ENCODE results near the gene PRKCH.
"Not testable (repeated sequence)": the region's sequence is repeated elsewhere in the genome, so short reads cannot be mapped to it uniquely, and the experiment has no call there.

PRKCH gene

DNA sequence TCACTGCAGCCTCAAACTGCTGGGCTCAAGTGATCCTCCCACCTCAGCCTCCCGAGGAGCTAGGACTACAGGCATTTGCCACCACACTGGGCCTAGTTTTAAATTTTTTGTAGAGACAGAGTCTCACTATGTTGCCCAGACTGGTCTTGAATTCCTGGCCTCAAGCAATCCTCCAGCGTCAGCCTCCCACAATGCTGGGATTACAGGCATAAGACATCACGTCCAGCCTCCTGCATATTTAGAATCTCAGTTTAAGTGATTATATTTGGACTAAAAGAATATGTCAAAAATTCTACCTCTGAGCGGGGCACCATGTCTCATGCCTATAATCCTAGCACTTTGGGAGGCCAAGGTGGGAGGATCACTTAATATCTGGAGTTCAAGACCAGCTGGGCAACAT lies 12.7 kb upstream of the PRKCH start:
- not testable (repeated sequence) for DNase-seq

DNA sequence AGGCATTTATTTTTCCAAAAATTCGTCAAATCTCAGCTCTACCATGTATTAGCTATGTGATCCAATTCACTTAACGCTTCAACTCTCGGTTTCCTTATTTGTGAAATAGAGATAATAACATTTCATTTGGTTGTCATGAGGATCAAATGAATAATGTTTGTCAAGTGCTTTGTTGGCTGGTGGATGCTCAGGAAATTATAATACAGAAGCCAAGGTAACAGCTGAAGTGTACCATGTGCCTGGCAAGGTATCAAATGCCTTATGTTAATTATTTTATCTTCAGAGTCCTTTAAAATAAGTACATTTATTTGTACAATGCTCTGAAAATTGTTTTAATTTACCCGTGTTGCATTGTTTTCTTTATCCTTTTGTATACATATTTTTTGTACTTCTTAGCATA lies 6.1 kb upstream of the PRKCH start:
- DNase-seq: no peak

DNA sequence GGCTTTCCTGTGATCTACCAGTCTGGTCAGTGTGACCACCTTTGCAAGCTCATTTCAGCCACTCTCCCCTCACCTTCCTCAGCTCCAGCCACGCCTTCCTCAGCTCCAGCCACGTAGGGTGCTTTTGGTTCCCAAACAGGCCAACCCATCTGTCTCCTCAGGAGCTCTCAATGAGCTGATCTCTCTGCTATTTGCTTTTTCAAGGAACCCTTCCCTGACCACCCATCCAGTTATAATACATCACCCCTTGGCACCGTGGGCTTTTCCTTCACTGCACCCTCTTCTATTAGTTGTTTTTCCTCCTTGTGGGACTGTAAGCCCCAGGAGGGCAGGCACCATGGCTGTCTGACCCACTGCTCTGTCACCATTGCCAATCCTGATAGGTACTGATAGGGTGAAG lies 2.3 kb upstream of the PRKCH start:
- no peak for DNase-seq

DNA sequence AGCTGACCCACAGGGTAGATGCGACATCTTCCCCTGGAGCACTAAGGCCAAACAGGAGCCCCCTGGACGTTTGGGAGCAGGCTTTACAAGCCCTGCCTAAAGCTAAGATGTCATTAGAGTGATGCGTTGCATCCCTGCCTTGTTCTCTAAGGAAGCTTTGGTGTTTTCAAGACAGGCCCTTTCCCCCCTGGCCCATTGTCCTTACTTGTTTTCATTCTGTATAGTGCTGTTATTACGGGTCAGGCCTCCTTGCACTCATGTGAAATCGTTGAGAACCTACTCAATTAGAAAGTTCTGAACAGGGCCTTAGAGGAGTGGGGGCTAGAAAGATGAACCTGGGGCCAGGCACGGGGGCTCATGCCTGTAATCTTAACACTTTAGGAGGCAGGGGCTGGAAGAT lies 1.7 kb upstream of the PRKCH start:
- no peak for DNase-seq

DNA sequence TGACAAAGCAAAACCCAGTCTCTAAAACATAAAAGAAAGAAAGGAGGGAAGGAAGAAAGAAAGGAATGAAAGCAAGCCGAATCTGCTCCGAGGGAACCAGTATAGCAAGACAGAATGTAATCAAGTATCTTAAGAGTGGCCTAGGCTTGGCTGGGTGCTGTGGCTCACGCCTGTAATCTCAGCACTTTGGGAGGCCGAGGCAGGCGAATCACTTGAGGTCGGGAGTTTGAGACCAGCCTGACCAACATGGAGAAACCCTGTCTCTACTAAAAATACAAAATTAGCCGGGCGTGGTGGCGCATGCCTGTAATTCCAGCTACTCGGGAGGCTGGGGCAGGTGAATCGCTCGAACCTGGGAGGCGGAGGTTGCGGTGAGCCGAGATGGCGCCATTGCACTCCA lies 1.2 kb upstream of the PRKCH start:
- not testable (repeated sequence) for DNase-seq

DNA sequence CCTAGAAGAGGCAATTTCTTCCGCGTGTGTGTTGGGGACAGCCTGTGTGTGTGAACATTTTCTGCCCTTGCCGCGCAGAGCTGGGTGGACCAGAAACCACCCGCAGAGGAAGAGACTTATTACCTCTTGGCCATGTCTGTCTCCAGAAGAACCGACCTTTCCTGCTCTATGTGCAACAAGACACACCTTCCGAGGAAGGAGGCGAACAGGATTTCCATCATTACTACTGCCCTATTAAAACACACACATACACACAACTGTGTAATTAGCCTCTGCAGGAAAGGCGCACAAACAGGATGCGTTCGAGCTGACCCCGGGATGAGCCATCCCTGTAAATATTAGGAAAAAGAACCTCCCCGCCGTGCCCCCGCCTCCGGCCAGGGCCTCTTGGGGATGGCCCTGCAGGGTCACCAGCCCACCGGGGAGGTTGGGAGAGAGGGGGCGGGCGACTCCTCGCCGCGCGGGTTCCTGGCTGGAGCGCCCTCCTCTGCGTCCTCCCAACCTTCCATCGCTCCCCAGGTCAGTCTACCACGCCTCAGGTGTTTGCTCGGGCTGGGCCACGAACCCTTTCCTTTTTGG lies 484 bp upstream of the PRKCH start:
- DNase-seq: no peak

DNA sequence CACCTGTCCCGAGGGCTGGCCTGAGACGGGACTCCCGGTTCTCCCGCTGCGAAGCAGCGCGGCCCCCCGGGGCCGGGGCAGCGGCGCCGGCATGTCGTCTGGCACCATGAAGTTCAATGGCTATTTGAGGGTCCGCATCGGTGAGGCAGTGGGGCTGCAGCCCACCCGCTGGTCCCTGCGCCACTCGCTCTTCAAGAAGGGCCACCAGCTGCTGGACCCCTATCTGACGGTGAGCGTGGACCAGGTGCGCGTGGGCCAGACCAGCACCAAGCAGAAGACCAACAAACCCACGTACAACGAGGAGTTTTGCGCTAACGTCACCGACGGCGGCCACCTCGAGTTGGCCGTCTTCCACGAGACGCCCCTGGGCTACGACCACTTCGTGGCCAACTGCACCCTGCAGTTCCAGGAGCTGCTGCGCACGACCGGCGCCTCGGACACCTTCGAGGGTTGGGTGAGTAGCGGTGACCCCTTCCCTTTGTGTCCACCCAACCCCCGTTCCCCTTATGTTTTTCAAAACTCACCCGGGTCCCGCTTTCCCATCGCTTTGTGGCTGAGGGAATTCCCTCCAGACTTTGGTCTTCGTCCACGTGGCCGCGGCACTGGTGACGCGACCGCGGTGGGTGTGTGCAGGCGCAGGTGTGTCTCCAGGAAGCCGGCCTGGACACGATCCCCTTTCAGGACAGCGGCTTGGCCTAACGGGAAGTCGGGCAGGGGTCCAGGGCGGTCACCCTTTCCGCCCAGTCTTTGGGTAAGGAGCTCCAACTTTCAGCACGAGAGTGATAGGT lies 826 bp downstream of the PRKCH start:
- no peak for DNase-seq

DNA sequence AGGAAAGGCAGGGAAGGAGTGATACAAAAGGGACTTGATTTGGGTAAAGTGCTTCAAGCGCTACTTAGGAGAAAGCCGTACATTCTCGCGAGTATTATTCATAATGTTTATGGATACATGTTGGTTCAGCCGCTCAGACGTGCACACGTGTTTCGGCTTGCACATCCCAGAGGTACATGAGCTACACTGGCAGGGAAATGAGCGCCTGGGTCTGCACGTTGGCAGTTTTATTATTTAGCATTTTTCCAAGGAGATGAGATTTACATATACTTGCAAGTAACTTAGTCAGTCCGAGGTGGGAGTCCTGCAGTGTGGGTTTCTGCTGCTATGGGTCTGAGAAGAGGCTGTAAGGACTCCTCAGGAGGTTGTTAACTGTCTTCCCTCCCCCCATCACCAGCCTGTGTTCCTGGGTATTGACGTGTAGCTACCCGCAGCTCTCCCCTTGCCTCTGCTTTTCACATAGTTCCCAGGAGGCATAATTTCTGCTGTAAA lies 1.5 kb downstream of the PRKCH start:
- DNase-seq: no peak

DNA sequence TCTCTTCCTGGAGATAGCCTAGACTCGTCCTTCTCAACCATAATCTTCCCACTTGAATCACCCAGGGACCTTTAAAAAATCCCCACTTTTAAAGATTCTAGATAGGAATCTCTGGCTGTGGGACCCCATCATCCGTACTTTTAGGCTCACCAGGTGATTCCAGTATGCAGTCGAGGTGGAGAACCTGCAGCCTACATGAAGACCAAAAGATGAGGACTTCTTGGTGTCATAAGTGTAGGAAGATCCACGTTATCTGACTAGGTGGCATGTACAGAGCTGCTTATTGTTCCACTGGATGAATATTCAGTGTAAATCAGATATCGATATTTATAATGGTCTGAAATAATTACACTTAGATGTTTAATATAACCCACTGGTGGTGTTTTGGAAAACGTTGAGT lies 2.6 kb downstream of the PRKCH start:
- no peak for DNase-seq

DNA sequence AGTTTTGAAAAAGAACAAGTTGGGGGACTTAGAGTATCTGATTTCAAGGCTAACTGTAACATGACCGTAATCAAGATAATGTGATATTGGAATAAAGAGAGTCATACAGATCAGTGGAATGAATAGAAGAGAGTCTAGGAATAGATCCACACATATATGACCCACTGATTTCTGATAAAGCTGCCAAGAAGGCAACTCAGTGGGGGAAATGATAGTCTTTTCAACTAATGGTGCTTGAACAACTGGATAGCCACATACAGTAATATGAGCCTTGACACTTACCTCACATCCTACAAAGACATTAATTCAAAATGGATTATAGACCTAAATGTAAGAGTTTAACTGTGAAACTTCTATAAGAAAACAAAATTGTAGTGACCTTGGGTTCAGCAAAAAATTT lies 3.8 kb downstream of the PRKCH start:
- DNase-seq: no peak

DNA sequence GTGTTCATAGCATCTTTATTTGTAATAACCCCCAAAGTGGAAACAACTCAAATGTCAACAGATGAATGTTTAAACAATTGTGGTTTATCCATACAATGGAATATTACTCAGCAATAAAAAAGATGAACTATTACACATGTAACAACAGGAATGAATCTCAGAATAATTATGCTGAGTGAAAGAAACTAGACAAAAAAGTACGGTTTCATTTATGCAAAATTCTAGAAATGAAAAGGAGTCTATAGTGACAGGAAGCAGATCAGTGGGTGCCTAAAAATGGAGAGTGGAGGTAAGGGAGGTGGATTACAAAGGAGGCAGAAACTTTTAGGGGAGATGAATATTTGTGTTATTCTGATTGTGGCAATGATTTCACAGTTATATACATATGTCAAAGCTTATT lies 4.8 kb downstream of the PRKCH start:
- DNase-seq: no peak

DNA sequence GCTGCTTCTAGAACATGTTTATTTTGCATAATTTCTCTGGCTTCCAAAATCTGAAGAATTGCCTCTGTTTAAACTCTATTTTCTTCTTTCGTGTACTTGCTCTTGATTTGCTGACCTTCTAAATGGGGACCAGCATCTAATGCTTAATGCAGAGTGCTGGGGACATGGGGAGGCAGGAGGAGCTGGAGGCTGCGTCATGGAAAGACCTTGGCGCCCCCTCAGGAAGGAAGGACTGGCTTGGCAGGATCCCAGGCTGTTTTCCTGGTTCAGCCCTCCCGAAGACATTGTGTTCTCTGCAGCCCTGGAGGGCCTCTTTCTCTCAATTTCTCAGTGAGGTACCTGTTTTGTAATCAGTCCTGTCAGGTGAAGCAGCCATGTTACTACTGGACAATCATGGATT lies 5.5 kb downstream of the PRKCH start:
- no peak for DNase-seq

DNA sequence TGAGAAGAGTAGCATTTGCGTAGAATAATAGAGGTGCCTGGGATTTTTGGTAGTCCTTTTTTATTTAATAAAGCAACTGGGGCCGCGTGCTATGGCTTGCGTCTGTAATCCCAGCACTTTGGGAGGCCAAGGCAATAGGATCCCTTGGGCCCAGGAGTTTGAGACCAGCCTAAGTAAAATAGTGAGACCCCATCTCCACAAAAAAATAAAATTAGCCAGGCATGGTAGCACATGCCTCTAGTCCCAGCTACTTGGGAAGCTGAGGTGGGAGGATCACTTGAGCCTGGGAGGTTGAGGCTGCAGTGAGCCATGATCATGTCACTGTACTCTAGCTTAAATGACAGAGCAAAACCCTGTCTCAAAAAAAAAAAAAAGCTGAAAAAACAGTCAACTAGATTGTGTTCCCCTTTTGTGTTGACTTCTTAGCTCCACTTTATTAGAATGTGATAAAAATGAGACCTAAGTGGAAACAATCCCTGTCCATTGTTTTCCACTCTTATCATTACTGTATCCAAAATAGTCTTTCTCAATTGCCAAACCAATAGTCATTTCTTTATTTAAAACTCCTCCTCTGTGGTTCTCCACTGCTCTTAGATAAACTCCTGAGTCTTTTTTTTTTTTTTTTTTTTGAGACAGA lies 7.4 kb downstream of the PRKCH start:
- no peak for DNase-seq

DNA sequence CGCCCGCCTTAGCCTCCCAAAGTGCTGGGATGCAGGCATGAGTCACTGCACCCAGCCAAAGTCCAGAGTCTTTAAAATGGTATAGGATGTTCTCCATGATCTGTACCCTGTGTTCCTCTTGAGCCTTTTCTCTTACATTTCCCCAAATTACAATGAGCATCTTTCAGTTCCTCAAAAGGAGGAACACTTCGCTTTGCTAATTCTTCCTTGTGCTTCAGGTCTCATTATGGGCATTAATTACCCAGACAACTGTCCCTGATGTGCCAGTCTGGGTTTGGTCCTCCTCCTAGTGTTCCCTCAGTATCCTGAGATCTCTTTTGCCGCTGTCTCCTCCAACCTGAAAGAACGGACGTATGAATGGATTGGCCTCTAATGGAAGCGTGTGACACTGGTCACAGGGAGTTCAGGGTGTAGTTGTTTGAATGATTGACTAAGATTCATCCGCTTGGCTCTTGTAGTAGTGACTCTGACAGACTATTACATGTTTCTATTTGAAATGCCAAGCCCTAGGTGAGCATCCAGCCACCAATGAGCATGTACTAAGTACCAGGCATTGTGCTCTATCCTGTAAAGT lies 8.2 kb downstream of the PRKCH start:
- no peak for DNase-seq

DNA sequence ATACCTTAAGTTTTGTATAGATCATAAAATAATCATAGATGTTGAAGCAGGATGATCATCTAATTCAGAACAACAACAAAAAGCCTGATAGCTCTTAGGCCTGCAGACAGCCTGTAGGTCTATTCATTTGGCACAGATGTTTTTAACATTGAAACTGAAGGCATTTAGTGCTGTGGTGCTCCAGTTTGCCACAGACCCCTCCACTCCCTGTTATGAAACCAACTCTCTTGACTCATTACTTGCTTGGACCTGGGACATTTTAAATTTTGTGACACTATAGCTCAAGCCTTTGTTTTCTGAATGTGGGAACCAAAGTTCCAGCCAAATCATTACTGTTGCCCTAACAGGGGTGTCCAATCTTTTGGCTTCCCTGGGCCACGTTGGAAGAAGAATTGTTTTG lies 9.1 kb downstream of the PRKCH start:
- no peak for DNase-seq

DNA sequence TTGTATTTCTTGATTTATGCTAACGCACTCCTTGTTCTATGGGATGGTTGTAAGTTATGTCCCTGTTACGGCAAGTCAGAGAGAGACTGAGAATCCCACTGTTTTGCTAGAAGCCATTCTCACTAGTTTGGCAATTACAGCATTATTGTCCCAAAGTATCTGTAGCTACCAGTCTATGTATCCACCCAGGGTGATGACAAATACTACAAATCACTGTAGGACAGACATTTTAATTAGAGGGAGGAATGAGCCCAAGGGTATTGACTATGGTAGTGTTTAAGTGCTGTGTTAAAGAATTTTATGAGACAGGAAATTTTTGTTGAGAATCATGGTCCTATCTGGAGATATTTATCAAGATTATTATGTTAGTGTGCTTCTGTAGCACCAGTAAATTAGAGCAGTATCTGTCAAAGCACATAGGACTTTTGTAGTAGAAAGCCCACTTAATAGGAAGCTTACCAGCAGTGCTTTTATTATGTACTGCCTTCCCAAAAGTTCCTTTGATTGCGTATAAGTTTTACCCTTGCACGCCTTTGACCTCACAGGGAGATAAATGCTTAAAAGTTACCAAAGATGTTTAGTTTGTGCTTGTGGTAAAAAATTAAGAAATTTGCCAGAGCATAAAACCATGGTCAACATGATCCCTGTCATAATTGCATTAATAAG lies 10.7 kb downstream of the PRKCH start:
- DNase-seq: no peak

DNA sequence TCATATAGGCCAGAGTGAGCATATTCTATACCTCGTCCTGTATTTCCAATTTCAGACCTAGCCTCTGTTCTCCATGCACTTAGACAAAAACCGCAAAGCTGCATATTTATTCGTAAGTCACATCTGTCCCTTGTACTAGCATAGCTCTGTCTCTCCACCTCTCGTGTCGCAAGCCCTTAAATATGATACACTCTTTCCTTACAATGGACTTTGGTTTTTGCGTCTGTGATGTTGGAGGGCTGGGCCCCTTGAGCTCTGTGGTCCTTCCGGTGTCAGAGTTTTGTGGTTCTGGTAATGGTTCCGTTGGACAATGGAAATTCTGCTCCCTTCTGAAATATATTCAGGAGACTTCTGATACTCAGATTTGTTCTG lies 11.3 kb downstream of the PRKCH start:
- no peak for DNase-seq

DNA sequence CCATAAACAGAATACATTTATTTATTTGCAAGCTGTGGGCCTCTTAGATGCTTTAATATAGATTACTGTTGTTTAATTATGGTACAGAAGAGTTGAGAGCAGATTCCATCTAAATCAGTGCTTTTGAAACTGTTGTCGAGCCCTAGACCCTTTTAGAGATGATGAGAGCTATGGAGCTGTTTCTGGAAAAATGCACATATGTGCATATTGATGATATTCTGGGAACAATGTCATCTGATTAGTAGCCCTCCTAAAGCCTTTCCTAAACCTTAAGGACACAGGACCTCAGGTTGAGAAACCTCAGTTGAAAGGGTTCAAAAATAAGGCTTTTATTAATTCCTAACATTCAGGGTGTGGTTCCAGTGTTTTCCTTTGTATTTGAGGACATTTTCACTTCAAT lies 11.7 kb downstream of the PRKCH start:
- DNase-seq: no peak

DNA sequence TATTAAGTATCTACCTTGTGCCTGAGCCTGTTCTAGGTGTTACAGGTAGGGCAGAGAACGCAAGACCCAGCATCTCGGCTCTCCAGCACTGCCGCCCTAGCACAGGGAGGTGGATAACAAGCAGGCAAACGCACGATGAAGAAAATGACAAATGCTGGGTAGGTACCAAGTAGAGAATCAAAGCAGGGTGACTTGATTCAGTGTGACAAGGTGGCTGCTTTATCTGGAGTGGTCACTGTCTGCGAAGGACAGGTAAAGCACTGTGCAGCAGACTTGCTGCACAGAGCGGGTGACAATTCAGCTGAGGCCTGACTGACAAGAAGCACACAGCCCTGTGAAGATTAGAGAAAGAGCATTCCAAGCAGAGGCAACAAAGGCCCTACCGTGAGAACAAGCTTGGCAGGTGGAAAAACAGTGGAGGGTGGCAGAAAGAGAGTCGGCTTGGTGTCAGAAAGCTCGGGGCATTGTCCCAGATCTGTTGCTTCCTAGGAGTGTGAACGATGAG lies 12.9 kb downstream of the PRKCH start:
- DNase-seq: no peak

DNA sequence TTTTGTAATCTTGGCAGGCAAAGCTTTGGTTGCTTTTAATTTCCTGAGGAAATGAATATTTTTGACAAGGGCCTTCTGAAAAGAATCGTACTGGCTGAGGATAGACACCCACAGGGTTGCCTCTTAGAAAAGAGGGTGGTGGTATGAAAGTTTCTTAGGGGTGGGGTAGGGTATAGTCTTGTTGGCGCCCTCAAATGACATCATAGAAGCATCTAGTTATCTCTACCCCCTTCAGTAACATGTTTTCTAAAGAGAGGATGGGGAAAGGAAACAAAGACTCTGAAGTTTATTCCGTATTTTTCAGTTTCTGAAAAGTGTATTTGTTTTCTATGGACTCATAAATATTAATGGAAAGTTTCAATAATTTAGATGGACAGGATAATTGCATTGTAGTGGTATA lies 13.7 kb downstream of the PRKCH start:
- DNase-seq: no peak

DNA sequence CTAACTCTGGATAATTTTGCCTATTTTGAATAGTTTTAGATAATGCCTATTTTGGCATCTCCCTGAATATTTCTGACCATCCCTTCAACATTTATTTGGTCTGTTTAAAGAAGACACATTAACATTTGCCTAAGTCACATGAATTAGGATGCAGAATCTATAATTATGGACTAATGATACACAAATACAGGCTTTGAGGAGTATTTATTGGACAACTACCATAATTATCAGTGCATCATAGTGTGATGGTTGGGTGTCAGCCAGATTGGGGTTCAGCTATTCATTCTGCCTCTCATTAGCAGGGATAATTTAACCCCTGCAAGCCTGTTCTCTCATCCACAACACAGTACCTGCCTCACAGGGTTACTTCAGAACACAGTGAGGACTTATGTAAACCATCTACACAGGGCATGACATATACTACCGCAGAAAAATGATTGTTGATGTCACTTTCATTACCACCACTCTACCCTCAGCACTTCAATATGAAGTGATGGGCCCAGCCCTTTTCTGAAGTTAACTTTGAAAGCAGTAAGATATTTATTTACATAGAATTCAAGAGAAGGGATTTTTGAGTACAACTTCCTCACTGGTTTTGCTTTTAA lies 14.4 kb downstream of the PRKCH start:
- no peak for DNase-seq

DNA sequence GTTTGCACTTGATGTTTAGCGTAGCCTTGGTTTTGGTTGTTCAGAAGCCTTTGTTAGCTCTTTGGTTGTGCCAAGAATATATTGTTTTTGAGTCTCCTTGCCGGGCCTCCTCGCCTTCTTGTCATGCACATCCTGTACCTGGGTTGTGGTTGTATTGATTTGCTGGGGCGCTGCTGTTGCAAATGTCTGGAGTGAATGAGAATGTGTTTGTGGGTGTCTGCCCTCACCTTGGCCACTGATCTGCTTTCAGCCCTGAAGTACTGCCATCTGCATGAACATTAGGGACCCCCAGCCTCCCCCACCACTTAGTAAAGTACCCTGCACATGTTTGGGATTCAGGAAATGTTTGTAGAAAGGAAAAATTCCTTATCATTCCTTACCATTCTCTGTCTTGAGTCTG lies 16.5 kb downstream of the PRKCH start:
- no peak for DNase-seq

DNA sequence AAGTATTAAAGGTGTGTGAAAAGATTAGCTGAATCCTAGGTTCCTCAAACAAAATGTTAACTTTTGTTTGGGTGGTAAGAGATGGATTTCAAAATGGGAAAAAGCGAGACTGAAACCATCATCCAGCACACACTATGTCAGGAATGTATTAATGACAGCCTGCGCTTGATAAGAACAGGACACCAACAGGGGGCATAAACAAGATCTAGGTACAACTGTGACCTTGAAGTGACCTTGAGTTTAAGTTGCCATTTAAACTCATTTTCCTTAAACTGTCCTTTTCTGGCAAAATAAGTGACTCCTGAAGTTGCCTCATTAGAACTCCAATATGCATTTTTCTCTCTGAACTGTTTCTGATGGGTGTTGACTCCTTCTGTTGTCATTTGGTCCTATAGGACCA lies 17.1 kb downstream of the PRKCH start:
- DNase-seq: no peak
